ENCODE measurements around the gene ALG1.
"Not testable (repeated sequence)": the region's sequence is repeated elsewhere in the genome, so short reads cannot be mapped to it uniquely, and the experiment has no call there.

ALG1 gene

DNA sequence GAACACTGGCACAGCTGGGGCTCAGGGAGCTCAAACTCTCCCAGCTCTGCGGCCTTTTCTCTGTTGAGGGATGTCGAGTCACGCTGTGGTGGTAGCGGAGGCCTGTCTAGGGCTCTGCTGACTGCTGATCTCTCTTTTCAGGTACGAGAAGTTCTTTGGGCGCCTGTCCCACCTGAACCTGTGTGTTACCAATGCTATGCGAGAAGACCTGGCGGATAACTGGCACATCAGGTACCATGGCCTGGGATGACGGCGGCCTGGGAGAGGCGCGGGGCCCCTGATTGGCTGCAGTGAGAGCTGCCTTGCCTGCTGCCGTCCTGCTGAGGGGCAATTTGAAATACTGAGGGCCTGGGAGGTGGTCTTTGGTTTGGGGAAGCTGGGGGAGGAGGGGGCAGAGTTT is 5.7 kb downstream of the ALG1 start:
- H3K27ac Mint-ChIP-seq = no peak overlapping the region
- no peak overlapping the region for H3K4me3 Mint-ChIP-seq
- H3K27me3 Mint-ChIP-seq = no peaks in the 10 kb centered on the region
- DNase-seq = no peak
- peaks cover 83% of the 10 kb centered on the region for H3K36me3 Mint-ChIP-seq (ENCODE audit: low read depth)
- H3K9me3 Mint-ChIP-seq = no peaks in the 10 kb centered on the region
- peaks cover 14% of the 10 kb centered on the region for H3K4me1 Mint-ChIP-seq (ENCODE audit: low read depth)

DNA sequence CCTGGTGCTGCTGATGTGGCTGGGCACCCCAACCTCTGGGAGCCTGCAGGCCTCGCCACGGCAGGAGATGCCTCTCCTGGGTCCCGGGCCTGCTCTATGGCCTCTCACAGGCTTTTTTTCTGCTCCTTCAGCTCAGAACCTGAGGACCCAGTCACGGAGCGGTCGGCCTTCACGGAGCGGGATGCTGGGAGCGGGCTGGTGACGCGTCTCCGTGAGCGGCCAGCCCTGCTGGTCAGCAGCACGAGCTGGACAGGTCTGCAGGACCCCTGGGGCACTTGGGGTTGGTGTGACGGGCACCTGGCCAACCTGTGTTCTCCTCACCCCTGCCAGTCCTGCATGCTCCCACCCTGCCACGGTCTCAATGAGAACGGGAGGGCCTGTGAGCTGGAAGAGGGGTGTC is 7.0 kb downstream of the ALG1 start:
- Mint-ChIP-seq H3K36me3 (ENCODE audit: low read depth) (peaks cover 87% of the 10 kb centered on the region), H3K9me3 (no peaks in the 10 kb centered on the region), H3K27me3 (no peaks in the 10 kb centered on the region)

DNA sequence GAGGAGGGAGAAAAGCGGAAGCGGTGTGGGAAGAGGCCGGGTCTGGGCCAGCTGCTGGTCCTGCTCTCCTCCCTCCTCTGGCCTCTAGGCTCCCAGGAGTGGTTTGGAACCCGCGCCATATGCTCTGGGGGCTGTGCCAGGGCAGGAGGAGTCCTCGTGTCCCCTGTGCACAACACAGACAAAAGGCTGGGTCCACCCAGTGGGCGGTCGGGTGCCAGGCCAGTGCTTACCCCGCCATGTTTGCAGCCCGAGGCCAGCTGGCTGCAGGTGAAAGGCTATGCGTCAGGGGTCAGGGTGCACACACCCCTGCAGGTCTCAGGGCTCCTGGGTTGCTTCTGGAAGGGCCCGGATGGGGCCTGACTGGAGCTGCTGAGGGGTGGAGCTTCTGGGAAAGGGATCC is 8.8 kb downstream of the ALG1 start:
- H3K36me3 Mint-ChIP-seq (ENCODE audit: low read depth) = peaks cover 91% of the 10 kb centered on the region
- DNase-seq; H3K4me1 Mint-ChIP-seq (ENCODE audit: low read depth); H3K27me3 Mint-ChIP-seq; H3K4me3 Mint-ChIP-seq; H3K9me3 Mint-ChIP-seq; H3K27ac Mint-ChIP-seq: not testable (repeated sequence)

More for the DNA sequence above, 7.0 kb downstream of the ALG1 start:
- no peak overlapping the region for H3K27ac Mint-ChIP-seq
- H3K4me3 Mint-ChIP-seq = no peak overlapping the region
- H3K4me1 Mint-ChIP-seq (ENCODE audit: low read depth) = peaks cover 2% of the 10 kb centered on the region
- DNase-seq = no peak

DNA sequence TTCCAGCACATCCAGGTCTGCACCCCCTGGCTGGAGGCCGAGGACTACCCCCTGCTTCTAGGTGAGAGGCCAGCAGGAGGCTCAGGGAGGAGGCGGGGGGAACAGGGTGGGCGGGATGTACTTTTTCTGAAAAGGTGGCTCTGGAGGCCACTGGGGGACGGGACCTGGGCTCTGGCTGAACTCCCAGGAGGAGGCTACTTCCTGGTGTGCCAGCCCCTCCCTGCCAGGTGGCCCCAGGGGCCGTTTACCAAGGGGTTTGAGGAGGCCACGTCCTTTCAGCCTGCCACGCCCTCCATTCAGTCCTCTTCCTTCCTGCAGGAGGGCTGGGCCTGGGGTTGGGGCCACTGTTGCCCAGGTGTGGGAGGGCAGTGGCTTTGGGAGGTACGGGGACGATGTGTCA is 9.4 kb downstream of the ALG1 start:
- not testable (repeated sequence) for H3K27ac Mint-ChIP-seq; H3K9me3 Mint-ChIP-seq; H3K4me3 Mint-ChIP-seq; H3K4me1 Mint-ChIP-seq (ENCODE audit: low read depth); DNase-seq; H3K27me3 Mint-ChIP-seq
- H3K36me3 Mint-ChIP-seq (ENCODE audit: low read depth) = peaks cover 90% of the 10 kb centered on the region

DNA sequence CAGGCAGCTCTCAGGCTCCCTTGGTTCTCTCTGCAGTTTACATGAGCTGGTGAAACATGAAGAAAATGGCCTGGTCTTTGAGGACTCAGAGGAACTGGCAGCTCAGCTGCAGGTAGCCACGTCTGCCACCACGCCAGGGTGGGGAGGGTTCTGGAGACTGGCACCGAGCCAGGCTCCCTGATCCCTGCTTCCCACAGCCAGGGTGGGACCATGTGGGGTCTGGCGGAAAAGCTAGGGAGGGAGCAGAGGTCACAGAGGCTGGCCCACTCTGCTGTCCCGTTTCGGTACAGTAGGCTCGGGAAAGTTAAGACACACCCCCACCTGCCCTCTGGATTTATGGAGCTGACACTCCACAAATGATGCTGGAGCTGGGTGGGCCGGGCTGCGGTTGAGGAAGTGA is 12.0 kb downstream of the ALG1 start:
- Mint-ChIP-seq H3K36me3 (ENCODE audit: low read depth) (peaks cover 91% of the 10 kb centered on the region), H3K4me1 (ENCODE audit: low read depth) (peaks cover 15% of the 10 kb centered on the region)
- not testable (repeated sequence) for H3K4me3 Mint-ChIP-seq, DNase-seq, H3K27ac Mint-ChIP-seq, H3K9me3 Mint-ChIP-seq, H3K27me3 Mint-ChIP-seq

DNA sequence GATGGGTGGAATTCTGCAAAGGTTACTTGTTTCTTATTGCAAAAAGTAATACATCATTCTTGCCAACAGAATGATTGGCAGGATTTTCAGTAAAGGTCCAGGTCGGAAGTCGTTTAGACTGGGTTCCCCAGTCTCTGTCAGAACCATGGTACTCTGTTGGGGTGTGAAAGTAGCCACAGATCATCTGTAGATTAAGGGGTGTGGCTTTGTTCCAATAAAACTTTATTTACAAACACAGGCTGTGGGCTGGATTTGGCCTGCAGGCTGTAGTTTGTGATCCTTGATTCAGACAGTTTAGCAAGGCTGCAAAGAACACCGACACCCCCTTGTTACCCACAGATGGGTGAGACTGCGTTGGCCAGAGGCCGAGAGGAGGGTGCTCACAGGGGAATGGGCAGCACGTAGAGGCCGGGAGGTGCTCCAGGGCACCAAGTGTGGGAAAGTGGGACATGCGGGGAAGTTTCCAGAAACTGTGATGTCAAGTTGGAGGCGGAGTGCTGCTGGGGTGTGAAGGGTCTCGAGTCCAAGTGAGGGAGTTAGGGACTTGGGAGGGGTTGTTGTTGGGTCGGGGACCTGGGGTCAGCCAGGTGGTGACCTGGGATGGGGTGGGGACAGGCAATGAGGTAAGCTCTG is 12.6 kb downstream of the ALG1 start:
- Mint-ChIP-seq H3K4me1 (ENCODE audit: low read depth) (peaks cover 15% of the 10 kb centered on the region), H3K36me3 (ENCODE audit: low read depth) (peaks cover 91% of the 10 kb centered on the region)
- not testable (repeated sequence) for H3K4me3 Mint-ChIP-seq, H3K9me3 Mint-ChIP-seq, H3K27me3 Mint-ChIP-seq, H3K27ac Mint-ChIP-seq, DNase-seq

DNA sequence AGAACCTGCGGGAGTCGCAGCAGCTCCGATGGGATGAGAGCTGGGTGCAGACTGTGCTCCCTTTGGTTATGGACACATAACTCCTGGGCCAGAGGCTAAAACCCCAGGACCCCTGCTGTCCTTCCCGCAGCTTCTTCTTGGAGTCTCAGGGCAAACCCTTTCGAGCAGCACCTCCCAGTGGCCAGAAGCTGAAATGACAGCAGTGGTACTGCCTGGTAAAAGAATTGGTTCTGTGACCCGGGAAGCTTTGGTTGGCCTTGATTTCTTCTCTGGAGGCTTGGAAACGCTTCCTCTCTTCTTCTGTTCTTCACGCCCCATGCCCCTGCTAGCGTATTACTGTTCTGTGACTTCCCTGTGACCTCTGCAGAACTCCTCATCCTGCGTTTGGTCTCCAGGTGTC is 13.2 kb downstream of the ALG1 start:
- DNase-seq = peak; percentile 70
- H3K4me3 Mint-ChIP-seq, H3K27ac Mint-ChIP-seq, H3K9me3 Mint-ChIP-seq, H3K27me3 Mint-ChIP-seq: not testable (repeated sequence)
- Mint-ChIP-seq H3K4me1 (ENCODE audit: low read depth) (peaks cover 15% of the 10 kb centered on the region), H3K36me3 (ENCODE audit: low read depth) (peaks cover 90% of the 10 kb centered on the region)

DNA sequence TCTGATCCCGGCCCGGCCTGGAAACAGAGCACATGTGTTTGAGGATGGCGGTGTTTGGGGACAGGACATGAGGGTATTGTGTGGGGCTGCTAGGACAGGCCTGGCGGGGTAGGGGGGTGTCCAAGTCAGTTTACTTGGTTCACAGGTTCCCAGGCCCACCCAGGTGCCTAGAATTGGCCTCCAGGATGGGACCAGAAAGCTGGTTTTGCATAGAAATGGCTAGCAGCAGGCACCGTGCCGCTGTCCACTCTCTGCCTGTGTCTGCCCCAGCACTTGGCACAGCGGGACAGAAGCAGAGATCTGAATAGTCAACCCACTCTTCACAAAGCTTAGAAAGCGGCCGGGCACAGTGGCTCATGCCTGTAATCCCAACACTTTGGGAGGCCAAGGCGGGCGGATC is 14.1 kb downstream of the ALG1 start:
- peaks cover 92% of the 10 kb centered on the region for H3K36me3 Mint-ChIP-seq (ENCODE audit: low read depth)
- not testable (repeated sequence) for H3K9me3 Mint-ChIP-seq, H3K27me3 Mint-ChIP-seq, H3K4me3 Mint-ChIP-seq, DNase-seq
- H3K4me1 Mint-ChIP-seq (ENCODE audit: low read depth) = peaks cover 15% of the 10 kb centered on the region
- peak overlapping the region; percentile 79 for H3K27ac Mint-ChIP-seq

DNA sequence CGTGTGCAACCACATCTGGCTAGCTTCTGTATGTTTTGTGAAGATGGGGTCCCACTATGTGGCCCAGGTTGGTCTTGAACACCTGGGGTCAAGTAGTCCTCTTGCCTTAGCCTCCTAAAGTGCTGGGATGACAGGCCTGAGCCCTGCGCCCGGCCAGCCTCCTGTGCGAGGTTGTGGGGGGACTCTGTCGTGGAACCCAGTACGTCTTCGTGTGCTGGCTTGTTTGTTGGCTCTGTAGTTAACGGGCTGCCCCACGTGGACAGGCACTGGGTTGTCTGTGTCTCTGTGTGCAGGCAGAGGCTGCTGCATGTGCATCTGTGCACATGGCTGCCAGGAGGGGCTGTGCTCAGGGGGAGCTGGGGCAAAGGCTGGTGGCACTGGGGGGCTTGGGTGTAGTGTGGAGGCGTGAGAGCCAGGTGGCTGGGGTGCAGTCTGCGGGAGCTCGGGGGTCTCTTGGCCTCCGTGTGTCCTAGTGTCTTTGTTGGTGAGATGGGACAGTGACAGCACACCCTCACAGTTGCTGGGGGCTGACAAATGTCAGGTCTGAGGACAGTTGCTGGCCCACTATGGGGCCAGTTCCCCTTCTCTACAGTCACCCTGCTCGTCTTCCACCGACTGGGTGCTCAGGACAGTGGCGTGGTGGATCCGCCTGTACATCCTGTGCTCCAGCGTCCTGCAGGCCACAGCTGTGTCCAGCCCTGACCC is 16.6 kb downstream of the ALG1 start:
- H3K9me3 Mint-ChIP-seq, H3K27me3 Mint-ChIP-seq, H3K4me3 Mint-ChIP-seq, H3K27ac Mint-ChIP-seq, DNase-seq: not testable (repeated sequence)
- Mint-ChIP-seq H3K36me3 (ENCODE audit: low read depth) (peaks cover 91% of the 10 kb centered on the region), H3K4me1 (ENCODE audit: low read depth) (peaks cover 21% of the 10 kb centered on the region)

DNA sequence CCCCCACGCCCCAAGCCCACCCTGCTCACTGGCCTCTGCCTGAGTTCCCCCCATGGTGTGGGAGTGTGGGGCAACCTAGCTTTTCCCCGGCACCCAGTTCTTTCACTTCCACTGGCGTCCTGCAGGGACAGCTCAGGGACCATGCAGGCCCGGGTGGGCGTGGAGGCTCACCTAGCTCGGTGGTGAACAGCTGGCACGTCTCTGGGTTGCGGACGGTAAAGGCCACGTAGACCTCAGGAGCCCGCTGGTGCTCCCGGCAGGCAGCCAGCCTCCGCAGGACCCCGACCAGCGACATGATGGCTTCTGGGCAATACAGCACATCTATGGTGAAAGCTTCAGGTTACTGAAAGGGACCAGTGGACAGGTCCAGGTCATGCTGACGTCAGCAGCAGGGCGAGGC is 17.3 kb downstream of the ALG1 start:
- not testable (repeated sequence) for DNase-seq, H3K9me3 Mint-ChIP-seq, H3K27me3 Mint-ChIP-seq, H3K4me3 Mint-ChIP-seq
- Mint-ChIP-seq H3K4me1 (ENCODE audit: low read depth) (peaks cover 21% of the 10 kb centered on the region), H3K36me3 (ENCODE audit: low read depth) (peaks cover 91% of the 10 kb centered on the region), H3K27ac (peak overlapping the region; percentile 59)

DNA sequence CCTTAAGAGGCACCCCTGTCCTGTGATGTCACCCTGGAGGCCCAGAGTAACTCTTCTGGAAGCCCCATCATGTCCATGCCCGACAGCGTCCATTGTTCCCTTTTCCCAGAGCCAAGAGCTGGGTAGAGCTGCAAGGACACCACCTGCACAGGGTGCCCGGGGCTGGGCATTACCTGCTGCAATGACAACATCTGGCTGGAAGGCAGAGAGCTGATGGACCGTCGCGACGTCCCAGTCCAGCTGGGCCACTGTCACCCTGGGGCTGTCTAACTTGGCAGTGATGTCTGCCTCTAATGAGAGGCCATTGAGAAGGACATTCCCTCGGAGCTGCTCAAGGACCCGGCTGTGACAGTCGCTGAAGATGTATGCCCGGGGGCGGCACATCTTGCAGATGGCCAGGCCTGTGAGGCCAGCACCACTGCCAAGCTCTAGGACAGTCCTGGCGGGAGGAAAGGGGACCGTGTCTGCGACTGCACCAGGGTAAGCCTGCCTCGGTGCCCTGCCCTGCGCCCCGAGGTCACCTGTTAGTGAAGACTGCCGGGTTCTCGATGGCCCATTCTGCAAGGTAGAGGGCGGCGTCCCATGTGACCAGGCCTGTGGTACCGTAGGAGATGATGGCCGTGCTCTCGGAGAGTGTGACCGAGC is 18.4 kb downstream of the ALG1 start:
- H3K4me3 Mint-ChIP-seq, DNase-seq, H3K27me3 Mint-ChIP-seq, H3K9me3 Mint-ChIP-seq: not testable (repeated sequence)
- Mint-ChIP-seq H3K36me3 (ENCODE audit: low read depth) (peaks cover 85% of the 10 kb centered on the region), H3K27ac (peak overlapping the region; percentile 61), H3K4me1 (ENCODE audit: low read depth) (peaks cover 23% of the 10 kb centered on the region)

DNA sequence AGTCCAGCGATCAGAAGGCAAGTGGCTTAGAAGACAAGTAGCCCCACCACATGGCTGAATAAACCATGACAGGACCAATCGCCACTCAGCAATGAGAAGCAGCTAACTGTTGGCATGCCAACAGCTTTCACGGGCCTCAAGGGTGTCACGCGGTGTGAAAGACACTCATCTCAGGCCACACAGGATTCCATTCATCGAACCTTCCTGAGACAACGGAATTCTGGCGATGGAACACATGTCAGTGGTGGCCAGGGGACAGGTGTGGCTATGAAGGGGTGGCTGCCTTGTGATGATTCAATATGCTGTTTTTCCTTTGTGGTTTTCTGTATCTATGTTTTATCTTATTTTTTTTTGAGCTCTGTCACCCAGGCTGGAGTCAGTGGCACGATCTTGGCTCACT is 18.9 kb downstream of the ALG1 start:
- DNase-seq, H3K9me3 Mint-ChIP-seq, H3K27me3 Mint-ChIP-seq, H3K4me3 Mint-ChIP-seq: not testable (repeated sequence)
- Mint-ChIP-seq H3K4me1 (ENCODE audit: low read depth) (peaks cover 25% of the 10 kb centered on the region), H3K27ac (peak overlapping the region; percentile 61), H3K36me3 (ENCODE audit: low read depth) (peaks cover 82% of the 10 kb centered on the region)

DNA sequence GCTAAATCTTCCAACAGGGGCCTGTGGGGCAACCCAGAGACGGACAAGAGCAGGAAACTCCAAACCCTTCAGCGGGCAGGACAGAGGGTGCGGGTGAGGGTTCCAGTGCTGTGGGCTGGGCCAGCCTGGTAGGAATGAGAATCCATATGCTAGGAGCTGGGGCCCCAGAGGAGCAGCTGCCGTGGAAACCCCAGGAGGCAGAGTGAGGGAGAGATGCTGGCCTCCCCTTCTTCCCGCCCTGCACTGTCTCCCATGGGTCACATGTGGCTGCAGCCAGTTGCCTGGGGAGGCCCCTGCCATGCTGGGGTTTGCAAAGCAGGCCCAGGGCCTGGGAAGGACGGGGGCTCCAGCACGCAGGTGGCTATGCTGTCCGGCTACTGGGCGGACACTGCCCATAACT is 21.4 kb downstream of the ALG1 start:
- H3K27me3 Mint-ChIP-seq, H3K27ac Mint-ChIP-seq, H3K4me3 Mint-ChIP-seq, DNase-seq, H3K9me3 Mint-ChIP-seq: not testable (repeated sequence)
- peaks cover 24% of the 10 kb centered on the region for H3K4me1 Mint-ChIP-seq (ENCODE audit: low read depth)
- peaks cover 68% of the 10 kb centered on the region for H3K36me3 Mint-ChIP-seq (ENCODE audit: low read depth)

DNA sequence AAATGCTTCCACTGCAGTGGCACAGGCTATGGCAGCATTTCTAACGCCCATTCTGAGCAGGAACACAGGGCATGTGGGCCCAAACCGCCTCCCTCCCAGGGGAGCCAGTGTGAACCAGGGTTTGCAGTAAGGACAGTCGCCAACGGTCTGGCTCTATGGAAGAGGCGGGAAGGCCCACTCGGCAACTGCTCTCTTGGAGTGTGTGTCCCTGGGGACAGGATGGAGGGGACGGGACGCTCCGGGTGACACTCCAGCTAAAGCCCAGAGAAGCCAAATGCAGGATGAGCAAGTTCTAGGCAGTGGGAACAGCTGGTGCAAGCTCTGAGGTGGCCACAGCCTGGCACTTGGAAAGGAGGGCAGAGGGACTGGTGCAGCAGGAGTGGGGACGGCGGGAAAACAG is 22.1 kb downstream of the ALG1 start:
- H3K4me3 Mint-ChIP-seq, H3K27ac Mint-ChIP-seq, DNase-seq, H3K9me3 Mint-ChIP-seq, H3K27me3 Mint-ChIP-seq: not testable (repeated sequence)
- H3K4me1 Mint-ChIP-seq (ENCODE audit: low read depth) = peaks cover 25% of the 10 kb centered on the region
- H3K36me3 Mint-ChIP-seq (ENCODE audit: low read depth) = peaks cover 61% of the 10 kb centered on the region

DNA sequence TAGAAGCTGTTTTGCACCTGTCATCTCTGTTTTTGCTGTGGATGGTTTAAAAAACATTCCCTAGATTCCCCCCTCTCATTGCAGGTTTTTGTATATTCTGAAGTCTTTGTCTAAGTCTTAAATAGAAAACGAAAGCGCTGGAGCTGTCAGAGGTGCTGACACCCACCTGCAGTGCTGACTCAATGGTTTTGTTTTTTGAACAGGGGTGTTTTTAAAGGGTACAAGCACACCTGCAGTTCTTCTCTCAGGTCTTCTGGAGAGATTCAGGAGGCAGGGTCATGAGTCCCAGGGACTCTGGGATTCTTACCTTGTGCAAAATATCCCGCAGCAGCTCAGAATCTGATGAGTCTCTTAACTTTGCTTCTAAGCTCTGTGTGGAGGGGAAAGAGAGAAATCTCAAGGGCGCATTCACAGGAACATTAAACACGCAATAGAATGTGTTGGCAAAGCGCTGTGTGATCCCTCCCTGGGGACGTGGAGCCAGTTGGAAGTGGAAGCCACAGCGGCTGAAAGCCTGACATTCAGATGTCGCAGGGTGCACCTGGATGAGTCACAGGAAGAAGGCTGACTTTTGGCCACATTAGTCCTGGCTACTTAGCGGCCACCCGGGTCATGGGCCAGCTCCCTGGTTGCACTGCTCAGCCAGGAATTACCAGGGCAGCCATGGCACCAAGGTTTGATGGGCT is 23.6 kb downstream of the ALG1 start:
- Mint-ChIP-seq H3K27ac (peak overlapping the region; percentile 81), H3K36me3 (ENCODE audit: low read depth) (peaks cover 47% of the 10 kb centered on the region)
- H3K4me3 Mint-ChIP-seq = not testable (repeated sequence)

More for the DNA sequence above, 23.6 kb downstream of the ALG1 start:
- H3K4me1 Mint-ChIP-seq (ENCODE audit: low read depth) = peaks cover 29% of the 10 kb centered on the region
- H3K27me3 Mint-ChIP-seq, DNase-seq, H3K9me3 Mint-ChIP-seq: not testable (repeated sequence)
